ENCODE data around the gene ZNF827.

GRCh38 chr4:145723336-145723735 lies 215.3 kb downstream of the ZNF827 start:
- TF ChIP-seq ZFX (IDR thresholded peaks at IDR 0.05), result no peak
- peak; percentile 11; the same call in 1 of the 2 replicates for TF ChIP-seq CTCF (conservative IDR thresholded peaks at IDR 0.05)
